Stimulated activated CD8-positive, alpha-beta memory T cell treated with anti-CD3 and anti-CD28 coated beads, Interleukin-15, amount 100 ng/mL, for 24 hours (primary cell): ENCODE results near the gene ADCK2.
"Not testable (repeated sequence)": the region's sequence is repeated elsewhere in the genome, so short reads cannot be mapped to it uniquely, and the experiment has no call there.

ENCODE experiments used
- DNase-seq: peaks from one replicate; pipeline ENCODE4 v3.0.0-alpha.2; 2020; ENCODE audit warnings: low read depth

Gene ADCK2, protein sequence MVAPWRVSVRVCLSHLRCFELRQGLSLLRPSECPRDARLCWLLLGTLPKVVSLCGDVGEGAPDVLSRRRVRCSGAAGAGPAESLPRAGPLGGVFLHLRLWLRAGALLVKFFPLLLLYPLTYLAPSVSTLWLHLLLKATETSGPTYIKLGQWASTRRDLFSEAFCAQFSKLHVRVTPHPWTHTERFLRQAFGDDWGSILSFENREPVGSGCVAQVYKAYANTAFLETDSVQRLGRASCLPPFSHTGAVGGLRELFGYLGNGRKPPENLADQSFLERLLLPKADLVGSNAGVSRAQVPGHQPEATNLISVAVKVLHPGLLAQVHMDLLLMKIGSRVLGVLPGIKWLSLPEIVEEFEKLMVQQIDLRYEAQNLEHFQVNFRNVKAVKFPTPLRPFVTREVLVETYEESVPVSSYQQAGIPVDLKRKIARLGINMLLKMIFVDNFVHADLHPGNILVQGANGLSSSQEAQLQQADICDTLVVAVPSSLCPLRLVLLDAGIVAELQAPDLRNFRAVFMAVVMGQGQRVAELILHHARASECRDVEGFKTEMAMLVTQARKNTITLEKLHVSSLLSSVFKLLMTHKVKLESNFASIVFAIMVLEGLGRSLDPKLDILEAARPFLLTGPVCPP

DNA sequence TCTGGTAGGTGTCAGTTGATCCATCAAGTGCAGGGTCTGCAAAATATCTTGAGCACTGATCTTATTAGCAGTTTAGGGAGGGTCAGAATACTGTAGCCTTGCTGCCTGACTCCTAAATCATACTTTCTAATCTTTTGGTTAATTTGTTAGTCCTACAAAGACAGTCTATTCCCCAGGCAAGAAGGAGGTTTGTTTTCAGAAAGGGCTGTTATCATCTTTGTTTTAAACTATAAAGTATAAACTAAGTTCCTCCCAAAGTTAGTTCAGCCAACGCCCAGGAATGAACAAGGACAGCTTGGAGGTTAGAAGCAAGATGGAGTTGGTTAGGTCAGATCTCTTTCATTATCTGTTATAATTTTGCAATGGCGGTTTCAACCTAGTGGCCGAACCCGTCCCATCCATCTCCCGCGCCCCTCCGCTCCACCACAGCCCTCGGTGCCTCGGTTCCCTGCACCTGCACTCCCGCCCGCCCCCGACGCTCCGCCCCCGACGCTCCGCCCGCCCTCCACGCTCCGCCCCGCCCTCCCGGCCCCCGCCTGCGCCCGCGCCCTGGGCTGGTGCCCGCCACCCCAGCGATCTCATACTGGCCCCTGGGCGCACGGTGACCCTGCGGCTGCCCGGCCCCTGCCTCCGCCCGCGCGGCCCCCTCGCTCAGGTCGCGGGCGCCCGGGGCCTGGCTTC, at the start of gene ADCK2:
Gene ADCK2, plus strand, starts transcription at position 564 of the 681 bp plus-strand sequence. CDS start 386 bp downstream, outside the sequence.
- no peak for DNase-seq

DNA sequence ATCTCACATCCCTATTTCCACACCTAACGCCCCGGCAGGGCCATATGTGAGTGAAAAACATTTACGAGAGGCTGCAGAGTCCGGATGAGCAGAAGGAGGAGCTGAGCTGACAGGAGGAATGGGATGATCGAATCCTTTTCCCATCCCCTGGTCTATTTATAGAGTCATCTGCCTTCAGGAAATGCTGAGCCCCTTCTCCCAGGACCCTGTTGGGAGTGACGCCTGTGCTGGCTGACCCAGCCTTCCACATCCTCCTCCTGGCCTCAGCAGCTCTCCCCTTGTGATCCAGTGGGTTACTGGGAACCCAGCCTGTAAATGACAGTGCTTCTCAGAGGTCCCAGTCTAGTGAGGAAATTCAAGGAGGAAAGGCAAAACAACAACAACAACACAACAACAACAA, 48.8 kb upstream of the ADCK2 start:
- no peak for DNase-seq

DNA sequence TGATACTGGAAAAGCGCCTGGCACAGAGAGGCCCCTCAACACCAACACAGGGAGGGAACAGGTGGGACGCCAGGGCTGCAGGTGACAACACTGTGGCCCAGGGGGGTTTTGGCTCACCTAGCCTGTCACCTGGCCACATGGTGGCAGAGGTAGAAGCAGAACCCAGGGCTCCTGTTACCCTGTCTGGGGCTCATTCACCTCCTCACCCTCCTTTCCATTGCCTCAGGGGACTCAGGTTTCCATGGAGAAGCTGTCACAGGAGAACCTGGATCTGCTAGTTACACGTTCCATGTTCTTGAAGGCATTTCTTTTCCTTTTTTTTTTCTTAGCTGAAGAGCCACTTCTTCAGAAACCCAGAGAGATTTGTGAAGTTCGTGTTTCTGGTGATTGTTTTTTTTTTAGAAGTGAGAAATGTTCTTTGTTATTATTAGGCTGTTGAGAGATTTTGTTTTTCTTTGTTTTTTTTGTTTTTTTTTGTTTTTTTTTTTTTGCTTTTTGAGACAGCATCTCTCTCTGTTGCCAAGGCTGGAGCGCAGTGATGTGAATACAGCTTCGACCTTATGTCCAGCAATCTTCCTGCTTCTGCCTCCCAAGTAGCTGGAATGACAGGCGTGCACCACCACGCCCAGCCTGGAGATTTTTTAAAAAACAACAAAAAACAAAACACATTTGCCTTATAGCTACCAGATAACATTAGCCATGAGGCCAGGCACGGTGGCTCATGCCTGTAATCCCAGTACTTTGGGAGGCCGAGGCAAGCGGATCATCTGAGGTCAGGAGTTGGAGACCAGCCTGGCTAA, 48.2 kb upstream of the ADCK2 start:
- no peak for DNase-seq

DNA sequence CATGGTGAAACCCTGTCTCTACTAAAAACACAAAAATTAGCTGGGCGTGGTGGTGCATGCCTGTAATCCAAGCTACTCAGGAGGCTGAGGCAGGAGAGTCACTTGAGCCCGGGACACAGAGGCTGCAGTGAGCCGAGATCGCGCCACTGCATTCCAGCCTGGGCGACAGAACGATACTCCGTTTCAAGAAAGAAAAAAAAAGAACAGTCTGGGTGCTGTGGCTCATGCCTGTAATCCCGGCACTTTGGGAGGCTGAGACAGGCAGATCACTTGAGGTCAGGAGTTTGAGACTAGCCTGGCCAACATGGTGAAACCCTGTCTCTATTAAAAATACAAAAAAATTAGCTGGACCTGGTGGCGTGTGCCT, 47.6 kb upstream of the ADCK2 start:
- DNase-seq, result not testable (repeated sequence)

DNA sequence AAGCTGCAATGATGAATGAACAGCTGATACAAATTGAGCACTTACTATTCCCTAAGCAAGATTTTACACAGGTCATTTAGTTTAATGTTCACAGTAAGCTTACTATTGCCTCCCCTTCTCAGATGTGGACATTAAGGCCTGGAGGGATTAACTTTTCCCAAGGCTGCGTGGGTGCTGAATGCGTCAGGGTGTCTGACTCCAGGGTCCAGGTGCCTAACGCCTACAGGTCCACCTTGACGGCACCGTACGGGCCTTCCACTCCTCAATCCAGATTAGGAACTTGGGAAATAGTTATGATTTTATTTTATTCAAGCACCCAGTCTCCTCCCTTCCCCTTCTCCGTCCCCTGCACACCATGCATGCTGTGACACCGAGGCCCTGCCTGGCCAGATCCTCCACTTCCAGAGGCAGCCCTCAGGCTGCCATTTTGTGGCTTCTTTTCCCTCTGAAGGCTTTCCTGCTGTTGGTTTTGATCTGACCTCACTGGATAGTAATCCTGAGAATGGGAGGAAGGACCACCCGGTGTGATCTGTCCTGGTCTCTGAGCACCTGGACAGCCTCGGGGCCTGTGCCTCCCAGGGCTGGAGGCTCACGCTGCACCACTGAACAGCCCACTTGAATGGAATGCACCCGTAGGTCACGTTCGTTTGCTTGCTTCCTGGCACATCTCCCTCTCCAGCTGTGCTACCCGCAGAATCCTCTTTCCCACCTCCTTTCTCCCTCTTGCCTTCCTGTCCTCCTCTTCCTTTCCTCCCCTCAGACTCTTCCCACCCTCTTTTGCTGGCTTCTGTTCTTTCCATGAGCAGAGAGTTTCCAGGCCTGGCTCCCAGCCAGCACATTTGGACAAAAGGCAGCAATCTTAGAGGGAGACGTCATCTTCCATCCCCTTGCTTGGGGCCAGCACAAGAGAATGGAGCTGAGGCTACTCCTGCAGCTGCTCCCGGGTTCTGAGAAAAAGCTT, 46.6 kb upstream of the ADCK2 start:
- DNase-seq, result no peak

DNA sequence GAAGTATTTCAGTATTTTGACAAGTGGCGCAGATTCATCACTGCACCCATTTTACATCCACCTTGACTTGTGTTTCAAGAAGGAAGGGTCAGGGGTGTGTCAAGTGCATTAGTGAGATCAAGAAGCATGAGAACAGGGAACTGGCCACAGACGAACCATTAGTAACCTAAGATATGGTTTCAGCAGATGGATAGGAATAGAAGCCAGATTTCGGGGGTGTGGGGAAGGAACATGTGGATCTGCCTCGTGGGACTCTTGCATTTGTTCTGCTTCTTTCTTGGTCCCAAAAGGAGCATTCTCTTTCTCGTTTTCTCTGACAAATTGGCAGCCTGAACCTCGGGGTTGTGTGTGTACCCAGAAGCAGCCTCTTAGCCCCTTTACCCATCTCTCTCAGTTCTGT, 41.7 kb upstream of the ADCK2 start:
- DNase-seq, result no peak

DNA sequence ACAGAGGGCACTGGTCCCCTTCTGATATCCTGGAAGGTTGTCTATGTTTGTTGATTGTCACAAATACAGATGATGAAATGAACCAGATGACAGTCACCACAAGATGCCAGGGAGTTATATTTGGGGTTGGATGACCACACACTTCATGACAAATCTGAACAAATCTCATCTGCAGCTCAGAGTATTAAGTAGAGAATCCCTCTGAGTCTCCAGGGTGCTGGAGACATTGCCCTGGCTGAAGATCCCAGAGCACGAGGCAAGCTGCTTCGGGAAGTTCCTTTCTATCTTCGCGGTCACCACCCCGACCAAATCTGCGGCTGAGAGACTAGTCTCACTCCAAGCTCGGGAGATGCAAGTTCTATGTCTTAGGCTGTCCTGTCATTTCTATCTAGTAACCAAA, 41.1 kb upstream of the ADCK2 start:
- no peak for DNase-seq

DNA sequence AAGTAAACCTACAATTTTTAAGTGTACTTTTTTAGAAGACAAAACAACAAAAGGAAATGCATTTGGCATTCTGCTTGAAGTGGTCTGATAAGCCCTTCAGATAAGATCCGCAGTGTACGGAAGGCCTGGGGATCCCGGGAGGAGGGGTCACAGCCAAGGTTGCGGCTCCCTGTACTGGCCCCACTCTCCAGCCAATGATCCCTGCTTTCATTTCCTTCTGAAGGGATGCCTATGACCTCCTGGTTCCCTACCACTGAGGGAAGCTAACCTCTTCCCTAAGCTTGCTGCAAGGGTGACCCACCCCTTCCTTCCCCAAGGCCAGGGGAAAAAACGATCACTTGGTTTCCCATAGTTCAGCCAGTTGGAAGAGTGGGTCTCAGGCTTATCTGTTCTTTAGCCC, 37.4 kb upstream of the ADCK2 start:
- DNase-seq, result no peak

DNA sequence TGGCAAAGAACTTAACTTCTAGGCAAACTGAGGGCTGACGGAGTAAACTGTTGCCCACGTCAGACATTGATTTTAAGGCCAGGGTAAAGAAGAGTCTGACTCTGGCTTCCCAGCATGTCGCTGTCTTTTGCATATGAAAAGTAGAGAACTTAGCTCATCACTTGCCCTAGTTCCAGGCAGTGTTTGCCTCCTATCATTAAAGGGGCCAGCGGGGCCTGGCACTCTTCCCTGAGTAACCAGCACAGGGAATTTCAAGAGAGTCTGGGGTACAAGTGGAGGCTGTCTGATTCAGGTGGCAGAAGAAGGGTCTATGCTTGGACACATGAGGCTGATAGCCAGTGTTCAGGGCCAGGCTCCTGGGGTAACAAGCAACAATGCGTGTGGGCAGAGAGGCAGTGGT, 36.9 kb upstream of the ADCK2 start:
- no peak for DNase-seq

DNA sequence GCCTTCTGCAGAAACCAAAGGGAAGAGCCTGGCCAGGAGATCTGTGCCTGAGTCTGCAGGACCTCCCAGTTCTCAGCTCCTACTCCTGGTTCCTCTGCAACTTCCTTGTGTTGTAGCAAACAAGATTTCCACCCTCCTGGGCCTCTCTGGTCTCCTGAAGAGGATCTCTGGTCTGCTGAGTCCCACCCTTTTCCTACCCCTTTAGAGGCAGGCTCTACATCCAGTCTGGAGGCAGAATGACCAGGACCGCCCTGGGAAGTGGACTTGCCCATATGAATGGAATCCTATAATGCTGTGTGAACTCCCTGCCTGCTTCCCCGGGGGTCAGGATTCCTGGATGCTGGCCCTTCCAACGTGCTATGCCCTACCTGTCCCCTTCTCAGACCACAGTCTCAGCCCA, 35.3 kb upstream of the ADCK2 start:
- no peak for DNase-seq

DNA sequence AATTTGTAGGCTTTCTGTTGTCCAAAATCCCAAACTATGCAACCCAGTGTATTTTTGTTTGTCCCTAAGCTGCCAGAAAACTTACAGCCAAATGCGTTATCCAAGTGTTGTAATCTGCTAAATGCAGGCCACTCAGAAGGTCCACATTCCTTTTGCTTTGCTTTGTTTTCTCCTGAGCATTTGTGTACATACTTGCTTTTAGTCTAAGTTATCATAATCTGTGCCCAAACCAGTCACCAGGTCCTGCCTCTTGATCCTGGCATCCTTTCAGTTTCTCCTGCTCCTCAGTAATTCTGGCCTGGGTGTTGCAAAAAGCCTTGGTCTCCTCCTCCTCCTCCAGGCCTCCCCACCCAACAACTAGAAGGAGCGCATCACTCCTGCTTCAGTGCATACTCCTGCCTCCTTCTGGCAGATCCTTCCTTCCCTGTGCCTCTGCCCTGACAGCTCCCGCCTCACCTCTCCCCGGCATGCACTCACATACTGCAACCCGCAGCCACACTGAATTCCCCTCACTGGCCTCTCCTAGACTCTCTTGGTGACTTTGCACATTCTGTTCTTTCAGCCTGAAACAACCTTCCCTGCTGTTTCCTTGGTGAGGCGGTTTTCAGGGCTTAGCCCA, 34.5 kb upstream of the ADCK2 start:
- no peak for DNase-seq

DNA sequence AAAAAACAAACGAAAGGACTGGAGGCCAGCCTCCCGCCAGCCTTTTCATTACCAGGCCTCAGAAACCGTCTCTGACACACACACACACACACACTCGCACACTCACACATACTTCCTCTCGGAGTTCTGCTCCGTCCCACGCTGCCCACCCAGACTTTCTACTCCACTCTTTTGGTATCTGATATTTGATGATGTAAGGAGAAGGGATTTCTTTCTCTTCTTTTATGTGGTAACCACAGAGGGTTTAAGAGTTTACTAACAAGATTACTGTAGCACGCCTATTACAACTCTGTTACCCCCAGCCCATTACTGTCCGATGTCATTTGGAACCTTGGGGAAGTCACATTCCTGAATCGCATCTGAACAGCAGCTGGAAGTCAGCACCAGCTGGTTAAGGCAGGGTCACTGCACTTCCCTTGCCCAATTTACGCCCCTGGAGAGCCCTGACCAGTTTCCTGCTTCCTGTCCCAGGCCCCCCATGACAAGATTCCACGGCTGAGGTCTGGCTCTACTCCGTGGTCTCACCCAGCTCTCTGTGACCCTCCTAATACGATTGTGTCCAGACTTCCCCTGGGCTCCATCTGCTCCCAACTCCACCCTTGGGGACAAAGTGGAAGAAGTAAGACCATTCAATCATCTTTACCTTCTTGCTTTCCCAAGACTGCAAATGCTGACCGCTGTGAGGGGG, 33.2 kb upstream of the ADCK2 start:
- DNase-seq, result no peak

DNA sequence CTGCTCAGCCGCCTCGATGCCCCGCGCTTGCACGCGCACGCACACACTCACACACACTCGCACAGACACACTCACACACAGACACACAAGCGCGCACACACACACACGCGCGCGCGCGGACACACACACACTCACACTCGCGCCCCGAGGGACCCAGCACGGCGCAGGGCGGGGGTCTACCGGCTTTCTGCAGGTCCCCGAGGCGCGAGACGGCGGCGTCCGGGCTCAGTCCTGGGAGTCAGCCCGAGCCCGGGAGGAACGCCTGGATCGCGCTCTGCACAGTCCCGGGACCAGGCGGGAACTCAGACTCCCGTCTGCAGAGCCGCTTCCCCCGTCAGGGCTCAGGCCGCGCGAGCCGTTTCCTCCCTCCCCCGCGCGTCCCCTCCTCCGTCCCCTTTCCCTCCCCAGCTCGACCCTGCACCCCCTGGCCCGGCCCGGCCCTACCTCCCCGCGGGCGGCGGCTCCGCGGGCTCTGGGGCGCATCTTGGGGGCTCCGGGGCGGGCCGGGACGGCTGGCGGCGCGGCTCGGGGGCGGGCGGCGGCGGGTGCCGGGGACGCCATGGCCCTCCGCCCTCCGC, 32.6 kb upstream of the ADCK2 start:
- DNase-seq, result no peak

DNA sequence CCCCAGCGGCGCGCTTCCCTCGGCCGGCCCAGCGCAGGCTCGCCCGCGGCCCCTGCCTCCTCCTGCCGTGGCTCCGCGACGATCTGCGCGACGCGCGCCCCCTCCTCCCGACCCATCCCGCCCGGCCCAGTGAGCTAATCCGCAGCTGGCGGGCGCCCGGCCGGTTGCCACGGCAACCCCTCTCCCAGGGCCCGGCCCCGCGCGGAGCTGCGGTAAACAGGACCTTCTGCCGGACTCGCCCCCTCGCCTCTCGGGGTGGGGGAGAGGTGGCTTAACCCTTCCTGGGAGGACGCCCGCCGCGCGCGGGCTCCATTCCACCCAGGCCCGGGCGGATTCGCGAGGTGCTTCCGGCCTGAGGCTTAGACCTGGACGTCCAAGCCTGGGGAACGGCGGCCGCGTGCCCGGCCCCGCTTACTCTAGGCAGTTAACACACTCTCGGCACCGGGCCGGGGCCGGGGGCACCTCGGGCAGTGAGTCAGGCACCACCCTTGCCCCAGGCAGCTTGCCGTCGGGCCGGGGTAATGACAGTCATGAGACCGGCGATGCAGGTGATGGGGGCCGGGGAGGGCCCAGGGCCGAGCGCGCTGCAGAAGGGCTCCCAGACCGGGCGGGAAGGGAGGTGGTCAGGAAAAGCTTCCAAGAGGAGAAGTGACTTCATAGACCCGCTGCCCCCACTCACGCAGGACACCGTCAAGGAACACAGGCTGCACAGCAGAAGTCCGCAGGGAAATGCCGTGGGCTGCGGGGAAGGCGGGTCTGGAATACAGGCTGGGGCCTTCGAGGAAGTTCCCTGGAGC, 31.8 kb upstream of the ADCK2 start, which contains the start of gene DENND2A:
Gene DENND2A, minus strand, starts transcription at position 87 of the 797 bp plus-strand sequence. CDS start 38,416 bp downstream, outside the sequence.
- no peak for DNase-seq

DNA sequence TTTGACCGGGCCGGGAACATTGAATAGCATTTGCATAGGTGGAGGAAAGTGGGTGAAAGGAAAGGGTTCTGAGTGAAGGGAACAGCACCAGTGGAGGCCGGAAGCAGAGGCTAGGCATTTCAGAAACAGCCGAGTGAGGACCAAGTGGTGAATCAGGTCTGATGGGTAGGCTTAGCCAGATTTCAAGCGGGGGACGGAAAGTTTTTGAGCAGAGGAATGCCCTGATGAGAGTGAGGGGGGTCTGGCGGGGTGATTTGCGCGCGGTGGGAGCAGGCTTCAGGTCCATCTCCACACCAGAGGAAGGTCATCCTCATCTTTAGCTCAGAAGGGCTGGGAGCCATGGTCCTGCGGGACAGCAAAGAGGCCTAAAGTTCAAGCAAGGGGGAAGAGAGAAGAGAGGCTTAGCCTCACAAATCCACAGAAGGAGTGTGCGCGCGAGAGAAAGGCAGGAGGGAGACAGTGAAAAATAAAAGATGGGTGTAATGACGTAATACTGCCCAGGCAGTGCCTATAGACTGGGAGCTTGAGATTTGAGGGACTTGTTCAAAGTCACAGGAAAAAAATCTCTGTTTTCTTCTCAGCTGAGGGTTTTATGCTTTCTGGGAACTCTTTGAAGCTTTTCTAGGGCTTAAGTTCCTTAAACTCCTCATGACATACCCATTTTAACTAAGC, 31.1 kb upstream of the ADCK2 start:
- DNase-seq, result no peak

DNA sequence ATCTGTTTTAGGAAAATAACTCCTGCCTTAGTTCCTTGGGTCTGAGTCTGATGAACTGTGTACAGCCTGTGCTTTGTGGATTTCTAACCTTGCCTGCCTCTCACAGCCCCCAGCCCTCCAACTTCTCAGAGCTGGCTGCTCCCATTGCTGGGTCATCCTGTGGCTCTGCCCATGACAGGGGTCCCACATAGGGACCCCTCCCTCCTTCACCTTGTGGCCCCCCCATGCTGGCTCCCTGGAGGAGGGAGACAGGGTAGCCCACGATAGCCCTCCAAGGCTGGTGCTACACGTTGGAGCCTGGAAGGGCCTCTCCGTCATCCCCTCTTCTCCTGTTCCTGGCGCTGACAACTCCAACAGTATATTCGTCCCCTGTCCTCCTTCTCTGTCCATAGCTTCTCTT, 29.3 kb upstream of the ADCK2 start:
- no peak for DNase-seq

DNA sequence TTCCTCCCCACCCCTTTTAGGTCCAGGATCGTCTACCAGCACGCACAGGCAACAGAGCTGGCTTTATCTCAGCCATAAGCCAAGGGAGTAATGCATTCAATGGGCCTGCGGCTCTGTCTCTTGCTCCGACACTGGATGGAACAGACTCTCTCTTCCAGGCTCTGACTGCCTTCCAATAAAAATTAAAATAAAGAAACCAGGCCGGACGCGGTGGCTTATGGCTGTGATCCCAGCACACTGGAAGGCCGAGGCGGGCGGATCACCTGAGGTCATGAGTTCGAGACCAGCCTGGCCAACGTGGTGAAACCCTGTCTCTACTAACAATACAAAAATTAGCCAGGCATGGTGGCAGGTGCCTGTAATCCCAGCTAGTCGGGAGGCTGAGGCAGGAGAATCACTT, 28.0 kb upstream of the ADCK2 start:
- DNase-seq, result not testable (repeated sequence)
